ENCODE results near the gene ZC3H12D.

ZC3H12D gene

GRCh38 chr6:149403534-149403933 is 81.3 kb downstream of the ZC3H12D start:
- DNase-seq: no peak

- DNase-seq: no peak
Observed at GRCh38 chr6:149400050-149400449, 84.8 kb downstream of the ZC3H12D start, which contains the start of gene SUMO4. TSS of gene SUMO4 (plus strand) at chr6:149400262. CDS start at chr6:149400392, 130 bp downstream.

GRCh38 chr6:149397384-149397783 is 87.4 kb downstream of the ZC3H12D start:
- no peak for DNase-seq

Data from NCI-H2107 (cell line).